Large intestine (tissue), 3 donors: ENCODE data around the gene LPP. TPM values are rescaled to one million over a fixed set of nuclear protein-coding genes. Genes with fewer than 3 reads are reported as not detected.

Source experiments
- DNase-seq, 2 donors: peaks; one replicate each; pipeline versions ENCODE4 v3.0.0 to v3.0.0-alpha.2; 2013
- H3K27ac ChIP-seq: one replicate; pipeline ENCODE4 v1.5.1; 2013; ENCODE audit warnings: low read length
- H3K27me3 ChIP-seq: 2 replicates; pipeline ENCODE4 v1.6.1; 2013; ENCODE audit warnings: low read length; ENCODE audit not compliant: control insufficient read depth, insufficient read depth
- H3K36me3 ChIP-seq: 2 replicates; pipeline ENCODE4 v1.6.1; 2013; ENCODE audit warnings: low read length; ENCODE audit not compliant: control insufficient read depth, insufficient read depth
- H3K4me1 ChIP-seq: one replicate; pipeline ENCODE4 v1.6.1; 2013; ENCODE audit warnings: low read length; ENCODE audit not compliant: control insufficient read depth, insufficient read depth
- H3K4me3 ChIP-seq: one replicate; pipeline ENCODE4 v1.5.1; 2013; ENCODE audit warnings: low read length
- H3K9me3 ChIP-seq: one replicate; pipeline ENCODE4 v1.6.1; 2013; ENCODE audit warnings: mild to moderate bottlenecking, low read depth, low read length, moderate library complexity; ENCODE audit not compliant: control insufficient read depth
- WGBS: methylation state at CpG from one replicate; pipeline ENCODE4 v1.1.5; 2013; ENCODE audit warnings: low lambda C conversion rate; ENCODE audit not compliant: insufficient coverage; 5-methylcytosine and 5-hydroxymethylcytosine counted together
- polyA plus RNA-seq: library from polyadenylated mRNA; unstranded; fragments of 120-200 nt; gene quantifications from one replicate; pipeline ENCODE4 v1.2.1, GENCODE V29; 2013

The LPP gene
- polyA plus RNA-seq, 1 donor = 41.2 TPM

GRCh38 chr3:188178293-188178936 lies 24.5 kb downstream of the LPP start:
- Histone ChIP-seq H3K9me3 (no peaks in the 10 kb centered on the region), H3K4me1 (peaks cover 34% of the 10 kb centered on the region)
- 48% methylated on average over 4 of the region's 7 CpGs for WGBS

GRCh38 chr3:188179006-188179966 lies 25.3 kb downstream of the LPP start:
- no CpG with 5 or more reads among the region's 16 CpGs for WGBS
- DNase-seq = no peak
- no peak overlapping the region for H3K4me3 ChIP-seq
- H3K27me3 ChIP-seq = no peaks in the 10 kb centered on the region
- peaks cover 34% of the 10 kb centered on the region for H3K4me1 ChIP-seq
- H3K36me3 ChIP-seq = peaks cover 20% of the 10 kb centered on the region
- peak overlapping the region; percentile 68 for H3K27ac ChIP-seq
- no peaks in the 10 kb centered on the region for H3K9me3 ChIP-seq

More at GRCh38 chr3:188178293-188178936, 24.5 kb downstream of the LPP start:
- no peaks in the 10 kb centered on the region for H3K27me3 ChIP-seq
- H3K4me3 ChIP-seq = no peak overlapping the region
- peaks cover 20% of the 10 kb centered on the region for H3K36me3 ChIP-seq
- H3K27ac ChIP-seq = peak overlapping the region; percentile 68
- DNase-seq = peak in 1 of 2 donors; percentile 71

- no peak overlapping the region for H3K4me3 ChIP-seq
- 100% methylated on average over 2 of the region's 7 CpGs for WGBS
- H3K36me3 ChIP-seq = peaks cover 20% of the 10 kb centered on the region
- H3K27me3 ChIP-seq = no peaks in the 10 kb centered on the region
- DNase-seq = no peak
- peak overlapping the region; percentile 68 for H3K27ac ChIP-seq
- no peaks in the 10 kb centered on the region for H3K9me3 ChIP-seq
- peaks cover 37% of the 10 kb centered on the region for H3K4me1 ChIP-seq
Measured at GRCh38 chr3:188180114-188180513, 26.2 kb downstream of the LPP start.

- Histone ChIP-seq H3K4me1 (peaks cover 46% of the 10 kb centered on the region), H3K27me3 (no peaks in the 10 kb centered on the region), H3K27ac (no peak overlapping the region), H3K36me3 (peaks cover 21% of the 10 kb centered on the region), H3K9me3 (no peaks in the 10 kb centered on the region), H3K4me3 (no peak overlapping the region)
- no CpG with 5 or more reads among the region's 5 CpGs for WGBS
- no peak for DNase-seq
Measured at GRCh38 chr3:188183452-188183851, 29.5 kb downstream of the LPP start.

GRCh38 chr3:188184160-188184559 lies 30.2 kb downstream of the LPP start:
- peaks cover 22% of the 10 kb centered on the region for H3K36me3 ChIP-seq
- no CpG with 5 or more reads among the region's 3 CpGs for WGBS
- DNase-seq = no peak

GRCh38 chr3:188184649-188185048 lies 30.7 kb downstream of the LPP start:
- no peak for DNase-seq
- no peak overlapping the region for H3K4me3 ChIP-seq
- peaks cover 17% of the 10 kb centered on the region for H3K36me3 ChIP-seq
- peaks cover 34% of the 10 kb centered on the region for H3K4me1 ChIP-seq
- H3K9me3 ChIP-seq = no peaks in the 10 kb centered on the region
- peak overlapping the region; percentile 47 for H3K27ac ChIP-seq
- no peaks in the 10 kb centered on the region for H3K27me3 ChIP-seq
- no CpG with 5 or more reads among the region's 3 CpGs for WGBS

More at GRCh38 chr3:188184160-188184559, 30.2 kb downstream of the LPP start:
- Histone ChIP-seq H3K4me3 (no peak overlapping the region), H3K27me3 (no peaks in the 10 kb centered on the region), H3K9me3 (no peaks in the 10 kb centered on the region), H3K4me1 (peaks cover 39% of the 10 kb centered on the region), H3K27ac (no peak overlapping the region)

- Histone ChIP-seq H3K9me3 (no peaks in the 10 kb centered on the region), H3K4me1 (peaks cover 27% of the 10 kb centered on the region), H3K27me3 (no peaks in the 10 kb centered on the region), H3K27ac (peak overlapping the region; percentile 47), H3K4me3 (no peak overlapping the region), H3K36me3 (peaks cover 11% of the 10 kb centered on the region)
- no CpG with 5 or more reads among the region's 7 CpGs for WGBS
- DNase-seq = peak in 1 of 2 donors; percentile 51
Measured at GRCh38 chr3:188185717-188186251, 31.8 kb downstream of the LPP start.

- peak in 1 of 2 donors; percentile 52 for DNase-seq
- Histone ChIP-seq H3K4me1 (peaks cover 27% of the 10 kb centered on the region), H3K4me3 (no peak overlapping the region), H3K9me3 (no peaks in the 10 kb centered on the region), H3K27me3 (no peaks in the 10 kb centered on the region), H3K36me3 (peaks cover 11% of the 10 kb centered on the region), H3K27ac (no peak overlapping the region)
- no CpG with 5 or more reads among the region's 2 CpGs for WGBS
Measured at GRCh38 chr3:188187053-188187452, 33.1 kb downstream of the LPP start.

- no peak for DNase-seq
- Histone ChIP-seq H3K9me3 (no peaks in the 10 kb centered on the region), H3K36me3 (peaks cover 20% of the 10 kb centered on the region), H3K4me3 (no peak overlapping the region), H3K27ac (no peak overlapping the region), H3K27me3 (no peaks in the 10 kb centered on the region), H3K4me1 (peaks cover 27% of the 10 kb centered on the region)
Measured at GRCh38 chr3:188188911-188189310, 35.0 kb downstream of the LPP start.

GRCh38 chr3:188191460-188191859 lies 37.5 kb downstream of the LPP start:
- Histone ChIP-seq H3K9me3 (no peaks in the 10 kb centered on the region), H3K36me3 (peaks cover 20% of the 10 kb centered on the region), H3K27me3 (no peaks in the 10 kb centered on the region), H3K4me3 (no peak overlapping the region), H3K4me1 (peaks cover 4% of the 10 kb centered on the region), H3K27ac (no peak overlapping the region)
- no peak for DNase-seq
- no CpG with 5 or more reads among the region's 3 CpGs for WGBS
